Aorta (tissue), 5 donors: ENCODE measurements around the gene HYCC1. TPM values are rescaled to one million over a fixed set of nuclear protein-coding genes. Genes with fewer than 3 reads are reported as not detected.

Experiments used
- ATAC-seq: fragments of 200-7000 bp; cut with Tn5 transposase; one replicate; pipeline ENCODE4 v1.9.1; 2022; ENCODE audit warnings: moderate library complexity; ENCODE audit not compliant: low FRiP score
- DNase-seq, 2 donors: peaks; one replicate each; pipeline ENCODE4 v3.0.0-alpha.2; 2020
- H3K27ac ChIP-seq, 2 donors: one replicate each; pipeline ENCODE4 v1.5.1; 2013; ENCODE audit warnings: low read length in 2 of 2, mild to moderate bottlenecking in 2 of 2, moderate library complexity in 2 of 2, control low read depth in 1 of 2, inconsistent platforms in 1 of 2, low read depth in 1 of 2
- H3K27me3 ChIP-seq, 2 donors: one replicate each; pipeline ENCODE4 v1.6.1; 2013; ENCODE audit warnings: control low read depth in 1 of 2, low read length in 1 of 2, mild to moderate bottlenecking in 1 of 2, moderate library complexity in 1 of 2; ENCODE audit not compliant: insufficient read depth in 2 of 2, control insufficient read depth in 1 of 2
- H3K36me3 ChIP-seq, 2 donors: one replicate each; pipeline ENCODE4 v1.6.1; 2013; ENCODE audit warnings: control low read depth in 1 of 2, low read length in 1 of 2, mild to moderate bottlenecking in 1 of 2; ENCODE audit not compliant: insufficient read depth in 2 of 2, control insufficient read depth in 1 of 2
- H3K4me1 ChIP-seq, 2 donors: one replicate each; pipeline ENCODE4 v1.6.1; 2013; ENCODE audit warnings: low read length in 2 of 2, control low read depth in 1 of 2, mild to moderate bottlenecking in 1 of 2, moderate library complexity in 1 of 2; ENCODE audit not compliant: insufficient read depth in 2 of 2, control insufficient read depth in 1 of 2
- H3K4me3 ChIP-seq, 2 donors: one replicate each; pipeline ENCODE4 v1.5.1; 2013; ENCODE audit warnings: low read length in 2 of 2, control low read depth in 1 of 2, mild to moderate bottlenecking in 1 of 2
- H3K9me3 ChIP-seq: one replicate; pipeline ENCODE4 v1.6.1; 2013; ENCODE audit warnings: mild to moderate bottlenecking, low read length; ENCODE audit not compliant: control insufficient read depth
- WGBS, 2 donors: extraction: QIAGEN DNeasy Blood & Tissue Kit; methylation state at CpG; one replicate each; pipeline ENCODE4 v1.1.7; 2013; 5-methylcytosine and 5-hydroxymethylcytosine counted together
- intact Hi-C, 2 donors: fragments of 100-400 bp; cut with DNase I; formaldehyde crosslinking; loops; one replicate each; pipeline versions ENCODE4 v1.14.2 to v1.15.0; 2022
- polyA plus RNA-seq, 2 donors: library from polyadenylated mRNA; stranded (reverse); fragments of 200-250 nt; gene quantifications; one replicate each; pipeline ENCODE4 v1.2.3, GENCODE V29; 2013
- total RNA-seq, 2 donors: library from RNA; stranded (reverse); fragmentation: NEBNext Ultra II Directional; extraction: Animal tissue kit (Norgen Biotek cat#: 25700); gene quantifications; one replicate each; pipeline ENCODE4 v1.2.1, GENCODE V29; 2021
- donor health status: healthy with polysubstance abuse.
- donor health status: Bipolar disorder and iron deficiency.
- donor health status: DM: no; HTN: no; CAD: no.
- donor health status: DM: no; HTN: no; CAD: no.
- donor health status: DM: yes; HTN: yes; CAD: no.

HYCC1 gene
- total and polyA plus RNA-seq, 4 donors, result 21.0 to 69.3 (median 42.5) TPM

GRCh38 chr7:23021596-23021995 is 7.7 kb upstream of the HYCC1 start:
- no peaks in the 10 kb centered on the region for H3K27me3 ChIP-seq
- WGBS, 2 donors, result 54 to 99% methylated on average over 1 of the region's 1 CpG
- peaks cover 4 to 12% of the 10 kb centered on the region in 2 donors for H3K4me1 ChIP-seq
- no peaks in the 10 kb centered on the region for H3K36me3 ChIP-seq
- ATAC-seq, result no peak
- no peaks in the 10 kb centered on the region for H3K9me3 ChIP-seq
- H3K27ac ChIP-seq, result no peak overlapping the region
- intact Hi-C loops, result no loop called here
- H3K4me3 ChIP-seq, result no peak overlapping the region
- no peak for DNase-seq

GRCh38 chr7:23020742-23021401 is 6.9 kb upstream of the HYCC1 start:
- ATAC-seq (peak; percentile 87), DNase-seq (peak; percentile 76 to 77)
- no peaks in the 10 kb centered on the region for H3K27me3 ChIP-seq
- H3K4me1 ChIP-seq, result peaks cover 6 to 14% of the 10 kb centered on the region in 2 donors
- no peaks in the 10 kb centered on the region for H3K9me3 ChIP-seq
- 0 to 4% methylated on average over 3 of the region's 3 CpGs for WGBS, 2 donors
- intact Hi-C loops, result no loop called here
- no peaks in the 10 kb centered on the region for H3K36me3 ChIP-seq
- H3K4me3 ChIP-seq, result no peak overlapping the region
- peak overlapping the region in 1 of 2 donors; percentile 63 for H3K27ac ChIP-seq

GRCh38 chr7:23018750-23019149 is 4.8 kb upstream of the HYCC1 start:
- intact Hi-C loops, result loop anchor here in 1 of 2 donors (10.0 kb wide), 1 partner anchor 164 kb away; no protein-coding TSS in a partner anchor
- peaks cover 8 to 16% of the 10 kb centered on the region in 2 donors for H3K4me1 ChIP-seq
- H3K27ac ChIP-seq, result no peak overlapping the region
- no peak overlapping the region for H3K4me3 ChIP-seq
- no peaks in the 10 kb centered on the region for H3K9me3 ChIP-seq
- no peak for ATAC-seq
- no peak for DNase-seq
- H3K27me3 ChIP-seq, result no peaks in the 10 kb centered on the region
- 89 to 90% methylated on average over 6 of the region's 6 CpGs for WGBS, 2 donors
- no peaks in the 10 kb centered on the region for H3K36me3 ChIP-seq

- intact Hi-C loops, result loop anchor here in 1 of 2 donors (10.0 kb wide), 1 partner anchor 163 kb away; no protein-coding TSS in a partner anchor
- H3K27ac ChIP-seq, result no peak overlapping the region
Measured at GRCh38 chr7:23017309-23017708, 3.4 kb upstream of the HYCC1 start.

GRCh38 chr7:23016345-23017253 is 2.7 kb upstream of the HYCC1 start:
- intact Hi-C loops, result loop anchor here in 1 of 2 donors (10.0 kb wide), 1 partner anchor 162 kb away; no protein-coding TSS in a partner anchor
- Histone ChIP-seq H3K27ac (peak overlapping the region in 1 of 2 donors; percentile 59), H3K36me3 (no peaks in the 10 kb centered on the region)

More at GRCh38 chr7:23017309-23017708, 3.4 kb upstream of the HYCC1 start:
- peaks cover 8 to 16% of the 10 kb centered on the region in 2 donors for H3K4me1 ChIP-seq
- no peak for DNase-seq
- ATAC-seq, result no peak
- no peaks in the 10 kb centered on the region for H3K9me3 ChIP-seq
- H3K27me3 ChIP-seq, result no peaks in the 10 kb centered on the region
- H3K36me3 ChIP-seq, result no peaks in the 10 kb centered on the region
- WGBS, 2 donors, result 2 to 6% methylated on average over 3 of the region's 3 CpGs
- no peak overlapping the region for H3K4me3 ChIP-seq

GRCh38 chr7:23014681-23015080 is 751 bp upstream of the HYCC1 start:
- no peak for ATAC-seq
- no peaks in the 10 kb centered on the region for H3K9me3 ChIP-seq

More at GRCh38 chr7:23016345-23017253, 2.7 kb upstream of the HYCC1 start:
- Histone ChIP-seq H3K4me1 (peaks cover 8 to 20% of the 10 kb centered on the region in 2 donors), H3K9me3 (no peaks in the 10 kb centered on the region), H3K27me3 (no peaks in the 10 kb centered on the region), H3K4me3 (no peak overlapping the region)
- DNase-seq, result no peak
- WGBS, 2 donors, result 86 to 90% methylated on average over 9 of the region's 9 CpGs
- no peak for ATAC-seq

GRCh38 chr7:23012908-23013714 is 819 bp downstream of the HYCC1 start:
- peak overlapping the region; percentile 11 to 68 for H3K27ac ChIP-seq
- H3K4me1 ChIP-seq, result peaks cover 8 to 21% of the 10 kb centered on the region in 2 donors
- peak overlapping the region; percentile 96 to 99 for H3K4me3 ChIP-seq
- H3K9me3 ChIP-seq, result no peaks in the 10 kb centered on the region
- 0% methylated on average over 29 to 52 of the region's 52 CpGs for WGBS, 2 donors
- peak; percentile 15 for ATAC-seq
- no peaks in the 10 kb centered on the region for H3K36me3 ChIP-seq
- intact Hi-C loops, result loop anchor here (5.0 to 10.0 kb wide), 2 partner anchors 81 to 158 kb away; no protein-coding TSS in a partner anchor
- peak; percentile 58 to 83 for DNase-seq
- H3K27me3 ChIP-seq, result no peaks in the 10 kb centered on the region

More at GRCh38 chr7:23014681-23015080, 751 bp upstream of the HYCC1 start:
- H3K27me3 ChIP-seq, result no peaks in the 10 kb centered on the region
- no peak overlapping the region for H3K27ac ChIP-seq
- H3K4me3 ChIP-seq, result no peak overlapping the region
- peaks cover 8 to 21% of the 10 kb centered on the region in 2 donors for H3K4me1 ChIP-seq
- WGBS, 2 donors, result 65 to 70% methylated on average over 2 of the region's 2 CpGs
- H3K36me3 ChIP-seq, result no peaks in the 10 kb centered on the region
- intact Hi-C loops, result loop anchor here (2.0 to 10.0 kb wide), 3 partner anchors 82 to 160 kb away; no protein-coding TSS in a partner anchor
- no peak for DNase-seq

- ATAC-seq (no peak), DNase-seq (no peak)
- intact Hi-C loops, result loop anchor here (5.0 to 10.0 kb wide), 2 partner anchors 80 to 157 kb away; no protein-coding TSS in a partner anchor
- no peaks in the 10 kb centered on the region for H3K9me3 ChIP-seq
- H3K27me3 ChIP-seq, result no peaks in the 10 kb centered on the region
- peaks cover 8 to 19% of the 10 kb centered on the region in 2 donors for H3K4me1 ChIP-seq
- WGBS, 2 donors, result 76 to 79% methylated on average over 6 of the region's 6 CpGs
- no peak overlapping the region for H3K27ac ChIP-seq
- H3K36me3 ChIP-seq, result no peaks in the 10 kb centered on the region
- H3K4me3 ChIP-seq, result peak overlapping the region in 1 of 2 donors; percentile 96
Measured at GRCh38 chr7:23012186-23012585, 1.7 kb downstream of the HYCC1 start.
